ENCODE results near the gene LMNB1.

LMNB1 gene

GRCh38 chr5:126875303-126875785 is 98.4 kb downstream of the LMNB1 start:
- Mint-ChIP-seq H3K4me1 (no peaks in the 10 kb centered on the region), H3K27me3 (no peaks in the 10 kb centered on the region), H3K27ac (peak overlapping the region in 1 of 2 donors; percentile 23), H3K9me3 (no peaks in the 10 kb centered on the region), H3K4me3 (no peak overlapping the region)
- DNase-seq, result no peak
- no peak for ATAC-seq

- Mint-ChIP-seq H3K4me1 (no peaks in the 10 kb centered on the region), H3K9me3 (no peaks in the 10 kb centered on the region), H3K27ac (no peak overlapping the region), H3K4me3 (no peak overlapping the region), H3K27me3 (no peaks in the 10 kb centered on the region)
- no peak for DNase-seq
- ATAC-seq, result no peak
Measured at GRCh38 chr5:126877602-126878001, 100.7 kb downstream of the LMNB1 start.

GRCh38 chr5:126878085-126878484 is 101.1 kb downstream of the LMNB1 start:
- Mint-ChIP-seq H3K4me3 (no peak overlapping the region), H3K4me1 (no peaks in the 10 kb centered on the region), H3K27ac (no peak overlapping the region), H3K27me3 (no peaks in the 10 kb centered on the region), H3K9me3 (no peaks in the 10 kb centered on the region)
- ATAC-seq, result no peak
- DNase-seq, result no peak

- H3K9me3 Mint-ChIP-seq, result no peaks in the 10 kb centered on the region
- no peaks in the 10 kb centered on the region for H3K27me3 Mint-ChIP-seq
- no peak overlapping the region for H3K4me3 Mint-ChIP-seq
- H3K27ac Mint-ChIP-seq, result no peak overlapping the region
- ATAC-seq (no peak), DNase-seq (no peak)
- H3K4me1 Mint-ChIP-seq, result no peaks in the 10 kb centered on the region
Measured at GRCh38 chr5:126878634-126879033, 101.7 kb downstream of the LMNB1 start.

GRCh38 chr5:126881821-126882600 is 105.1 kb downstream of the LMNB1 start:
- DNase-seq (no peak), ATAC-seq (no peak)
- Mint-ChIP-seq H3K4me1 (no peaks in the 10 kb centered on the region), H3K4me3 (no peak overlapping the region), H3K9me3 (no peaks in the 10 kb centered on the region), H3K27me3 (no peaks in the 10 kb centered on the region), H3K27ac (no peak overlapping the region)

- no peaks in the 10 kb centered on the region for H3K9me3 Mint-ChIP-seq
- no peaks in the 10 kb centered on the region for H3K27me3 Mint-ChIP-seq
- H3K27ac Mint-ChIP-seq, result no peak overlapping the region
- no peak overlapping the region for H3K4me3 Mint-ChIP-seq
- ATAC-seq (no peak), DNase-seq (no peak)
- H3K4me1 Mint-ChIP-seq, result no peaks in the 10 kb centered on the region
Measured at GRCh38 chr5:126883564-126884245, 106.8 kb downstream of the LMNB1 start.

- no peak for ATAC-seq
- Mint-ChIP-seq H3K4me3 (no peak overlapping the region), H3K4me1 (no peaks in the 10 kb centered on the region), H3K27me3 (no peaks in the 10 kb centered on the region), H3K9me3 (no peaks in the 10 kb centered on the region), H3K27ac (peak overlapping the region in 1 of 2 donors; percentile 54)
- DNase-seq, result no peak
Measured at GRCh38 chr5:126884269-126884819, 107.4 kb downstream of the LMNB1 start.
